Stomach (tissue), 9 donors: ENCODE measurements around the gene MARCHF6. TPM values are rescaled to one million over a fixed set of nuclear protein-coding genes. Genes with fewer than 3 reads are reported as not detected.
A peak's percentile ranks its signal among the peaks of the same experiment; 100 is the strongest.

Source experiments
- DNase-seq, 2 donors: peaks; one replicate each; pipeline versions ENCODE4 v3.0.0 to v3.0.0-alpha.2; 2013 to 2019
- H3K27ac ChIP-seq, 5 donors: fragments of 200-600 bp in 4 of 5; sonication (generic) in 4 of 5; one replicate each; pipeline ENCODE4 v1.5.1; 2013 to 2019; ENCODE audit warnings: mild to moderate bottlenecking in 1 of 5, moderate library complexity in 1 of 5
- H3K27me3 ChIP-seq, 3 donors: fragments of 200-600 bp; sonication (generic); one replicate each; pipeline ENCODE4 v1.5.1; 2017 to 2019; ENCODE audit warnings: mixed run types in 1 of 3
- H3K36me3 ChIP-seq, 4 donors: fragments of 200-600 bp; sonication (generic); 1 replicate in 3 of 4; 2 replicates in 1 of 4; pipeline ENCODE4 v1.5.1; 2016 to 2019
- H3K4me1 ChIP-seq, 4 donors: fragments of 200-600 bp; sonication (generic); one replicate each; pipeline ENCODE4 v1.5.1; 2016 to 2019
- H3K4me3 ChIP-seq, 4 donors: fragments of 200-600 bp; sonication (generic) in 3 of 4; one replicate each; pipeline ENCODE4 v1.5.1; 2016 to 2019; ENCODE audit warnings: mild to moderate bottlenecking in 1 of 4
- H3K9me3 ChIP-seq, 4 donors: fragments of 200-600 bp; sonication (generic); one replicate each; pipeline ENCODE4 v1.5.1; 2016 to 2019
- CTCF ChIP-seq, 7 experiments: fragments of 450-650 bp in 4 of 7; fragments of 200-600 bp in 3 of 7; sonication (generic) in 3 of 7; IDR thresholded peaks; one replicate each; pipeline ENCODE4 v1.5.1; 2016 to 2019; ENCODE audit warnings: antibody characterized with exemption in 7 of 7, control low read depth in 2 of 7, mild to moderate bottlenecking in 1 of 7
- EP300 ChIP-seq: sonication (generic); formaldehyde crosslinking; IDR thresholded peaks from one replicate; pipeline ENCODE4 v1.6.1; 2017; ENCODE audit warnings: antibody characterized with exemption
- POLR2A ChIP-seq, 4 donors: fragments of 450-650 bp; IDR thresholded peaks; one replicate each; pipeline ENCODE4 v1.6.1; 2016; ENCODE audit warnings: antibody characterized with exemption in 4 of 4, control low read depth in 2 of 4, mild to moderate bottlenecking in 1 of 4, moderate library complexity in 1 of 4
- POLR2AphosphoS5 ChIP-seq, 3 donors: sonication (generic); formaldehyde crosslinking; IDR thresholded peaks; one replicate each; pipeline ENCODE4 v1.6.1; 2016; ENCODE audit warnings: antibody characterized with exemption in 3 of 3
- WGBS, 5 donors: extraction: QIAGEN DNeasy Blood & Tissue Kit in 3 of 5; methylation state at CpG; one replicate each; pipeline versions ENCODE4 v1.1.5 to v1.1.7; 2013 to 2018; 5-methylcytosine and 5-hydroxymethylcytosine counted together
- intact Hi-C: fragments of 100-400 bp; cut with DNase I; formaldehyde crosslinking; loops from one replicate; pipeline ENCODE4 v1.15.1; 2023; ENCODE audit warnings: low total_unique reads
- polyA plus RNA-seq, 3 donors: library from polyadenylated mRNA; stranded (reverse); fragments of 200-250 nt; gene quantifications; one replicate each; pipeline ENCODE4 v1.2.3, GENCODE V29; 2013
- total RNA-seq, 5 donors: library from RNA; depleted of rRNA; stranded (reverse); fragments of >200 nt; gene quantifications; one replicate each; pipeline versions ENCODE4 v1.1.0 to v1.2.3, GENCODE V29; 2014 to 2016
- donor health status: healthy with polysubstance abuse.
- donor health status: Bipolar disorder and iron deficiency.
- donor health status: healthy.

MARCHF6 gene
- total and polyA plus RNA-seq, 8 donors = 11.8 to 384 (median 83.9) TPM

- no peak for DNase-seq
- H3K4me3 ChIP-seq = no peak overlapping the region
- H3K27ac ChIP-seq = no peak overlapping the region
- H3K4me1 ChIP-seq = peaks cover 15 to 86% (median 50%) of the 10 kb centered on the region in 4 donors
- H3K27me3 ChIP-seq = no peaks in the 10 kb centered on the region
- TF ChIP-seq POLR2AphosphoS5 (IDR thresholded peaks at IDR 0.05) (no peak), POLR2A (IDR thresholded peaks at IDR 0.05) (no peak), CTCF (IDR thresholded peaks at IDR 0.05) (no peak), EP300 (no peak)
- no peaks in the 10 kb centered on the region for H3K9me3 ChIP-seq
- intact Hi-C loops = loop anchor here (10.0 kb wide), 1 partner anchor 76 kb away; no protein-coding TSS in a partner anchor
- H3K36me3 ChIP-seq = peaks cover 0 to 5% (median 2%) of the 10 kb centered on the region in 4 donors
Observed at GRCh38 chr5:10360686-10361085, 7.2 kb downstream of the MARCHF6 start.

GRCh38 chr5:10363519-10364185, 10.2 kb downstream of the MARCHF6 start:
- TF ChIP-seq CTCF (IDR thresholded peaks at IDR 0.05) (no peak), POLR2A (IDR thresholded peaks at IDR 0.05) (no peak)
- intact Hi-C loops = loop anchor here (10.0 kb wide), 1 partner anchor 79 kb away; no protein-coding TSS in a partner anchor
- H3K9me3 ChIP-seq = no peaks in the 10 kb centered on the region
- H3K4me1 ChIP-seq = peaks cover 24 to 89% (median 53%) of the 10 kb centered on the region in 4 donors
- no peaks in the 10 kb centered on the region for H3K27me3 ChIP-seq
- no peak overlapping the region for H3K27ac ChIP-seq
- no peak for DNase-seq
- H3K36me3 ChIP-seq = peaks cover 0 to 5% (median 2%) of the 10 kb centered on the region in 4 donors
- no peak overlapping the region for H3K4me3 ChIP-seq
- WGBS, 5 donors = 86 to 95% (median 93%) methylated on average over 3 of the region's 3 CpGs

- 67 to 90% (median 80%) methylated on average over 1 of the region's 1 CpG for WGBS, 5 donors
- TF ChIP-seq CTCF (IDR thresholded peaks at IDR 0.05) (peak in 3 of 7 experiments; percentile 10 to 22 (median 22)), POLR2AphosphoS5 (IDR thresholded peaks at IDR 0.05) (no peak), EP300 (no peak), POLR2A (IDR thresholded peaks at IDR 0.05) (no peak)
- Histone ChIP-seq H3K4me1 (peaks cover 27 to 89% (median 54%) of the 10 kb centered on the region in 4 donors), H3K27me3 (no peaks in the 10 kb centered on the region), H3K4me3 (no peak overlapping the region), H3K9me3 (no peaks in the 10 kb centered on the region), H3K36me3 (peaks cover 0 to 5% (median 2%) of the 10 kb centered on the region in 4 donors), H3K27ac (no peak overlapping the region)
- DNase-seq = no peak
- intact Hi-C loops = loop anchor here (10.0 kb wide), 1 partner anchor 79 kb away; no protein-coding TSS in a partner anchor
Observed at GRCh38 chr5:10364186-10364689, 10.7 kb downstream of the MARCHF6 start.

- peak overlapping the region in 2 of 5 donors; percentile 52 to 58 for H3K27ac ChIP-seq
Observed at GRCh38 chr5:10365782-10366181, 12.3 kb downstream of the MARCHF6 start.

More at GRCh38 chr5:10365782-10366181, 12.3 kb downstream of the MARCHF6 start:
- 63 to 79% (median 76%) methylated on average over 7 of the region's 7 CpGs for WGBS, 5 donors
- Histone ChIP-seq H3K27me3 (no peaks in the 10 kb centered on the region), H3K4me3 (no peak overlapping the region), H3K4me1 (peaks cover 22 to 88% (median 49%) of the 10 kb centered on the region in 4 donors), H3K36me3 (peaks cover 0 to 5% (median 2%) of the 10 kb centered on the region in 4 donors), H3K9me3 (no peaks in the 10 kb centered on the region)
- TF ChIP-seq POLR2AphosphoS5 (IDR thresholded peaks at IDR 0.05) (no peak), CTCF (IDR thresholded peaks at IDR 0.05) (no peak), POLR2A (IDR thresholded peaks at IDR 0.05) (no peak), EP300 (no peak)
- intact Hi-C loops = loop anchor here (10.0 kb wide), 1 partner anchor 81 kb away; no protein-coding TSS in a partner anchor
- no peak for DNase-seq
